NK-92 treated with Interleukin-12 subunit alpha and Interleukin-12 subunit beta, amount 100 ng/mL, for 24 hours (cell line): ENCODE data around the gene ELAVL2.

Source experiments
- DNase-seq: peaks from one replicate; lab custom pipeline; 2025; lab: John Stamatoyannopoulos, UW

ELAVL2 gene

GRCh38 chr9:23659346-23660006 lies 166.6 kb downstream of the ELAVL2 start:
- no peak for DNase-seq

GRCh38 chr9:23658376-23659258 lies 167.4 kb downstream of the ELAVL2 start:
- DNase-seq: no peak

- DNase-seq: no peak
Observed at GRCh38 chr9:23651051-23651450, 175.0 kb downstream of the ELAVL2 start.

- DNase-seq: no peak
Observed at GRCh38 chr9:23648651-23649050, 177.4 kb downstream of the ELAVL2 start.

- no peak for DNase-seq
Observed at GRCh38 chr9:23644896-23645295, 181.1 kb downstream of the ELAVL2 start.

GRCh38 chr9:23644326-23644725 lies 181.7 kb downstream of the ELAVL2 start:
- DNase-seq: no peak

GRCh38 chr9:23643656-23644258 lies 182.3 kb downstream of the ELAVL2 start:
- DNase-seq: no peak
